Fibroblast of peridontal ligament (primary cell): Measurements from ENCODE around the gene BTK.

Source experiments
- DNase-seq: peaks from one replicate; pipeline ENCODE4 v3.0.0-alpha.2; 2010; ENCODE audit errors: extremely low read depth

BTK gene

DNA sequence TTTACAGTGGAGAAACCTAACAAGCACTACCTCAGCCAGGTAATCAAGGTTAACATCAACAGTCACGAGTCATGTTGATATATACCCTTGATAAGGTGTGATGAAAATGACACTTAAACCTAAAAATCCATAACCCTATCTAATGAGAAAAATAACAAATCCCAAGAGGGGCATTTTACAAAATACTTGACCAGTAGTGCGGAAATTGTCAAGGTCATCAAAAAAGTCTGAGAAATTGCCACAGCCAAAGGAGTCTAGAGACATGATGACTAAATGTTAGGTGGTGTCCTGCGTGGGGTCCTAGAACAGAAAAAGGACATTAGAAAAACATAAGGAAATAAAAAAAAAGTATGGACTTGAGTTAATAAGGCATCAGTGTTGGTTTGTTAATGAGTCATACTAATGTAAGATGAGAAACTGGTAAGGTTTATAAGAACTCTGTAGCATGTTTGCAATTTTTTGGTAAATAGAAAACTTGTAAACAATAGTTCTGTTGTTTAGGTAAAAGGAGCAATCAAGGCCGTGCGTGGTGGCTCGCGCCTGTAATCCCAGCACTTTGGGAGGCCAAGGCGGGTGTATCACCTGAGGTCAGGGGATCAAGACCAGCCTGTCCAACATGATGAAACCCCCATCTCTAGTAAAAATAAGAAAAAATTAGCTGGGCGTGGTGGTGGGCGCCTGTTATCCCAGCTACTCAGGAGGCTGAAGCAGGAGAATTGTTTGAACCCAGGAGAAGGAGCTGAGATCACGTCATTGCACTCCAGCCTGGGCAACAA lies 7.7 kb upstream of the BTK start:
- no peak for DNase-seq

DNA sequence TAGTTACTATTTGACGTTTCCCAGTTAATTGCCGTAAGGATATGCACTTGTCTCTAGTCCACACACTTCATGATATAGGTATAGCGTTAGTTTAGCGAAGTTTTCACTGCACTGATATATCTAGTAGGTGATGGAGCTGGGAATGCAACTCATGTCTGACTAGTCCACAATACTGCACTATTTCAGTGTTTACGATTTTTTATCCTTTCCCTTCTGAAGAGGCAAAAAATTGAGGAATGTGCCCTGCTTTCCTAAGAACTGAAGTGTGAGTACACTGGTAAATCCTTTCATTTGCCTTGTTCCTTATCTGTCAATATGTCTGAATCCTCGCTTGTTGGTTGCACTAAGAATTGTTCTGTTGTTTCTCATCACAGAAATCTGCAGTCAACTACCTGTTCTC lies 5.8 kb upstream of the BTK start:
- no peak for DNase-seq

DNA sequence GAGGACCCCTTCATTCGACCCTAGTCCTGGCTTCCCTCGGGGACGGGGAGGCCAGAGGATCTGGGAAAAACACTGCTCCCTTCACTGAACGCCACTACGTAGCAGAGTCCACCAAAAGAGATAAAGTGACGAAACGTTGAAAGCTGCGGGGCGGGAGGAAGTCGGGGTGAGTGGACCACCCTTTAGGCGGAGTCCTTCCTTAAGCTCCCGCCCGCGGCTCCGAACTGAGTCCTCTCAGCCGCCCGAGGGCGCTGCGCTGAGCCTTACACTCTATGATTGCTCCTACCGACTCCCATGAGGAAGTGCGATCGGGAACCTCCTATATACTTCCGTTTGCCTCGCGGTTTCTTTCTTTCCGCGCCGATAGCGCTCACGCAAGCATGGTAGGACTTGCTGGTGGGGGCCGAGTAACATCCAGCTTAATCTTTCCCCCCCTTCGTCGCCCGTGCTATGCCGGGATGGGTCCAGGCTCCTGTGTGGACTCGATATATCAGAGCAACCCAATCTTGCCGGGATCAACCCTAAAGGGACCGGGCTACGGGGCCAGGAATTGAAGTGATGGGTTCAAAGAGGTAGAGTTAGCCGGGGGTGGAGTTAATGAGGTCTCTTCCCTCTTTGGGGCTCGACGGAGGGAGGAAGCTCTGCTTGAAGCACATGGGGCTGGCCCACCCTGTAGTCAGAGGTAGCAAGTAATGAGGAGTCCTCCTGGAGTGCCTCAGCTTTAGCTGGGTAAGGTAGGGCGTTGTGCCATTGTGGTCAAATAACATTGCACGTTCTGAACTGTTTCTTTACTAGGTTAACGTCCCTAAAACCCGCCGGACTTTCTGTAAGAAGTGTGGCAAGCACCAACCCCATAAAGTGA lies 4.9 kb upstream of the BTK start, which contains the start of gene RPL36A:
Gene RPL36A, plus strand, starts transcription at position 348 of the 862 bp plus-strand sequence. Its CDS starts 33 bp downstream, at position 381.
- DNase-seq = peak; percentile 89

DNA sequence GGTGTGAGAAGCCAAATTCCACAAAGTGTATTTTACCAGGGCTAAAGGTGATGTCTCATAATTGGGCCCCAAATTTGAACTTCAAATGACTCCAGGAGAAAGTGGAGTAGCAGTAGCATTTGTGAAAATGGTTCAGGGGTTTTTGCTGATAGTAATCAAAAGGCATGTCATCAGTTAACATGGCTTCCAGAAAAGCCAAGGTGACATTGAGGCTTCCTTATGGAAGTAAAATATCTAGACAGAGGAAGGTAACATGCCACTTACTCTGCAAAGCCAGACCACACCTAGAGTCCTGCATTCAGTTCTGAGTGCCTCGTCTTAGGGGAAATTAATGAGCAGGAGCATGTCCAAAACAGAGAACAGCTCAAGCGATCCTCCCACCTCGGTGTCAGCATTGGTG lies 2.6 kb upstream of the BTK start:
- DNase-seq = no peak

DNA sequence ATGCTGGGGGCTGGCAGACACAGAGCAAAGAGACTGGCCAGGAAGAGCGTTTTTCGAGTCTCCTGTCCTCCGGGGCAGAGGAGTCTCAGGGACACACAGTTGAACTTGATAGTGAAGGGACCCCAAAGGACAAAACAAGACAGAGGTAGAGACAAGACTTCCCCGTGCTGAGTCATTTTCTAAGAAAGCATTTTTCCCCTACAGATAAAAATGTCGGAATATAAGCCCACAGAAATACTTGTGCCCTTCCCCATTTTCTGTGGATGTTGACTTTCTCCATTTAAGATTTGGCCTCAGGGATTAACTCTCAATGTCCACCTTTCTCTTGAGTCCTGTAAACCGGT lies 523 bp upstream of the BTK start:
- DNase-seq = no peak

DNA sequence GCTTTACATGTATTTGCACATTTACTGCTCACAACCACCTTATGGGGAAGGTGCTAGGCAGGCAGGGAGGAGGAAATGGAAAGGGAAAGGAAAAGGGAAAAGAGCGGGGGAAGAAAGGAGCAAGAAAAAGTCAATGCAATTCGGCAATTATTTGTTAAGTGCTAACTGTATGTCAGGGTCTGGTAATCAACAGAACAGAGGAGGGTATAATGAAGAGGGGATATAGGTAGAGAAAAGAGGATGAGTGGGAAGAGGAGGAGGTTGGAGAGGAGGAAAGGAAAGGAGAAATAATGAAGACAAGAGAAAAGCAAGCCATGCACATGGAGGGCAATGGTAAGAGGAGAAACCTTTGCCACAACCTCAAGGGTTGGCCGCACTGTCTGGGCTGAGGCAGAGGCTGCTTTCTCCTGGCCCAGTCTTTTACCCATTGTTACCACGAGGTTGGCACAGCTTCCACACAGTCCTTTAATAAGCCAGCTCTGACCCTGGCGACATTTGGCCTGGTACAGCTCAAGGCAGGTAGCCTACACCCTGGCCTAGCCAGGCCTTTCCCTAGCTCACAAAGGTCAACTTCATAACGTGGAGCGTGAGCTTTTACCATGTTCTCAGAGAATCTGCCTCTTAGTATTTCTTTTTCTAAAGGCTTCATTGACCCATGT lies 836 bp downstream of the BTK start:
- DNase-seq = no peak

DNA sequence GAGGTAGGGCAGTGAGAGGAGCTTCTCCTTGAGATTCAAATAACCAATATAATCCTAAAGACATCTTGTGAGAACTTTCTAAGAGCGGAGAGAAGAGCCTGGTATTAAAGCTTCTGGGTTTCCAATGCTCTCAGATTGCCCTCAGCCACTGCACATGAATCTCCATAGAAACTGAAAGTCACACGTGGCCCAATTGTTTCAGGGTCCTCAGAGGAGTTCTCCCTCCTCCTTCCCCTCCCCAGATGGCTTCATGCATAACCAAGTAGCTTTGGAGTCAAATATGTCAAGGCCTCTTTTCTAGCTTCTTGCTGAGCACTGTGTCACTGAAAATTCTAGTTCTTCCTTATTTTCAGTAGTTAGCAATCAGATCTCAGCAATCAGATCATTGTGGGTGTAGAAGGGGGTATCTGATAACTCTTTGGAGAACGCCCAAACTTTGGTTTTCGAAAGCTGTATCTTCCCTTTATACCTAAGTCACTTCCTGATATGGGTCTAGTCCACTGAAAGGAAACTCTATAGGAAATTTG lies 2.2 kb downstream of the BTK start:
- DNase-seq = no peak

DNA sequence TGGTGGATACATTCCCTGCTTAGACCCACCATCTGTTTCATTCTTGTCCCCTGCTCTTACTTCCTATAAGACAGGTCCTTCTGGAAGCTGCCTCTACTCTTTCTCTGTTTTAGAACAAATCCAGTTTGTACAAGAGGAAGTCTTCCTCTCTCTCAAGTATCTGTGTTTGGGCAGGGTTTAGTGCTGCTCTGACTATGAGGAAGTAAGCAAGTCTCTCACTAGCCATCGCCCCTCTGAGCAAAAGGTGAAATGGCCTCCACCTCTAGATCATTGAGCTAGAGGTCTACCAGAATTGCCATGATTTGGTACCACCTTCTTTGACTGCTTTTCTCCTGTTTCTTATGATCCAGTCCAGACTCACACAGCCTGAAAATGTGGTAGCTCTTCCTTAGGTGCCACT lies 8.4 kb downstream of the BTK start:
- DNase-seq = no peak

DNA sequence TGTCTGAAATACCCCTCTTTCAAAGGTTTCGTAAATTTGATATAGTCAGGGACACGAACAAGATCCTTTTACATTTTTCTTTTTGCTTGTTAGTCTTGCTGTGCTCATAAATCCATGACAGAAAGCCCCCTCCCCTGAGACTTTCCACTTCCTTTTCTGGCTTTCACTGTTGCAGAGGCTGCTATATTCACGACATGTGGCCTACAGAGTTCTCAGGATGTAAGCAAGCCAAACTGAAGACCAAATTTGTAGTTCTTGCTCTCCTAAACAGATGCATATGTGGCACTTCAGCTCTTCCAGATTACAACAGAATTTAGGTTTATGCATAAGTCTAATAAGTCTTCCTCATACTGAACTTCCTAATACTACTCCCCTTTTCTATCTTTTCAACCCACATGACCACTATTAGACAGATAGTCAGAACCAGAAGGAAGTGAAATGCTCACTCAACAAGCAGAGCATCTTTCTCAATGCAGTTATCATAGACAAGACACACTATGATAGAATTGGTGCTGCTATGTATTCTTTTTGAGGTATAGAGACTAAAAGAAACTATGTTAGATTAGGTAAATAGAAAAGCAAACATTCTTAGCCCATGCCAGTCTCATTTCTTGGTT lies 15.0 kb downstream of the BTK start:
- DNase-seq = no peak

DNA sequence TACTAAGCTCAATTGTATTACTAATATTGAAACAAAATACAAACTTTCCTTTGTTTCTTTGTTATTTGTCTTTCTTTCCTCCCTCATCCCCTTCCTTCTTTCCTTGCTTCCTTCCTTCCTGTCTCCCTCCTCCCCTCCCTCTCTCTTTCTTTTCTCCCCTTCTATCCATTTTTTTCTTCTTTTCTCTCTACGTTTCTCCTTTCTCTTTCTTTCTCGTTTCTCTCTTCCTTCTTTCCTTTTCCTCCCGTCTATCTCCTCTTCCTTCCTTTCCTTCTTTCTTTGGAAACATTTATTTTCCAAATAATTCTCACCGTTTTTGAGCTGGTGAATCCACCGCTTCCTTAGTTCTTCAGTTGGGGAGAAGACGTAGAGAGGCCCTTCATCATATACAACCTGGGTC lies 16.3 kb downstream of the BTK start:
- no peak for DNase-seq

DNA sequence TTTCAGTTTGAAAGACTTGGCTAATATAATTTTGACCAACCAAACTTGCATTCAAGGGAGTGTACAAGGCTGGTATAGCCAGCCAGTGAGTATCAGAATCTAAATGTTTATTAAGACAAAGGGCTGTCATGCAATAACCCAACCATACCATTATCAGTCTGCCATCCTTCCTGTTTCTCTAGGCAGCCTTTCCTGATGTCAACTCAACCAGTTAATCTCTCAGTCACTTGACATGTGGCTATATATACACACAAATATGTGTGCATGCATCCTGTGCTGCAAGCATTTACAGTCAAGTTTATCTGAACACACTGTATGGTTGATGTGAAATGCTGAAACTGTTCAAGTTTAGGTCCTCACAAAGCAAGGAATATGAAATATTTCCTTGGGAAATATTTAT lies 17.2 kb downstream of the BTK start:
- DNase-seq = no peak

DNA sequence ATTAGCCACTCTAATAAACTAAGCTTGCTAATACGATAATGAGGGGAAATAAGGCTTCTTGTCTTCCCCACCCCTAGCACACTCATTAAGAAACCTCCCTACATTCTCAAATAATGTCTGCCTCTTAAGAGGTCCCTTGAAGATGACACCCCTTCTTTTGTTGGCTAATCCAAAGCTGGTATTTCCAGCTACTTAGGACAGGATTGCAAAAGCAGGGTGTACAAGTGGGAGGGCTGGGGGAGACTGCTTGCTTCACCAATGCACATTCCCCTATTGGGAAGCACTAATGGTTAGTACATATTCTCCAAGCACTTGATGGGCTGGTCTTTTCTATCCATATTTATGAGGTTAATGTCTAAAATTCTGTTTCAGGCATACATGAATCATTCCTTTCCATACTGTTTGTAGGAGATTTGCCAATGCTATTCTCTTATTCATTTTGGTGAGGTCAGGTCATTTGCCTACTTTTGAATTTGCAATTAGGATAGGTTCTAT lies 20.6 kb downstream of the BTK start:
- no peak for DNase-seq

DNA sequence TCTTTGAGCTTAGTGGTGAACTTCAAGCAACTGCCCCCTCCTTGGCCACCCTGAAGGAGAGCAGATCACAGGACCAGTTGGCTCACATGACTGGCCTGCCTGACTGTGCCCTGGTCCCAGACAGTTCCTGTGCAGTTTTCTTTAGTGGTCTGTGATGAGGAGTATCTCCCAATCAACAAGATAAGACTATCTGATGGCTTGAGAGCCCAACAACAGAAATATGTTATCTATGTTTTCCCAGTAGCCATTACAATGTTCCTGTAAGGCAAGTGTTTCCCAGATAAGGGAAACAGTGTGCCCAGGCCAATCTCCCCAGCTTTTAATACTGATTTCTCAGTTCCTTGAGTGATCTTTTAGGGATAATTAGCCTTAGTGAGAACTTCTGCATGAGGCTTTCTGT lies 23.2 kb downstream of the BTK start:
- DNase-seq = no peak

DNA sequence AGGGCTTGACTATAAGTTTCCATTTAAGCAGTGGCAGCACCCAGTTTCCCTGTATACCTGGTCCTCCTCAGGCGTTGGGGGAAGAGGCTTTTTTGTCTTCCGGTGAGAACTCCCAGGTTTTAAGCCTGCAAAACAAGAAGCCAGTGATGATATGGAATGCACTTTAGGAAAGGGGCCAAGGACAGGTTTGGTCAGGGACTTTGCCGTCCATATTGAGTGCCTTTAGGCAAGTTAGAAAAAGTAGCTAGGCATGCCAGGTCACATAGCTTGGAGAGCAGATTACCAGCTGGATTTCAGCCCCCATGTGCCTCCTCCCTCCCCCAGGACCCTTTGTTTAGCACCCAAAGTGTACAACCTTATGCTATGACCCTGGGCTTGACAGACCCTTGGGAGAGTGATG lies 23.9 kb downstream of the BTK start:
- no peak for DNase-seq

DNA sequence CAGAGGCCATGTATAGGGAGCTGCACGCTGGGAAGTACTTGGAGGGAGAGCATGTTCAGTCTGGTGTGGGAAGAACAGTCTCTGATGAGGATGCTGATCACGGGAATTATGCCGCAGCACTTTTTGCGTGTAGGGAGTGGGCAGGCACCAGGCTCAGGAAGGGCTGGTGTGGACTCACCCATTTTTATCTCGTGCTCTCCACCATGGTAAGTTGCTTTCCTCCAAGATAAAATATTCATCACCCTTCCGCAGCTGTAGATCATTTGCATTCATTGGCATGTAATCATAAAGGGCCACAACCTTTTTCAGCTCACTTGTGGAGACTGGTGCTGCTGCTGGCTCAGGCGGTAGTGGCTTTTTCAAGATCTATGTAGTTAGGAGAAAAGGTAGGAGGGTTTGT lies 25.6 kb downstream of the BTK start:
- no peak for DNase-seq

DNA sequence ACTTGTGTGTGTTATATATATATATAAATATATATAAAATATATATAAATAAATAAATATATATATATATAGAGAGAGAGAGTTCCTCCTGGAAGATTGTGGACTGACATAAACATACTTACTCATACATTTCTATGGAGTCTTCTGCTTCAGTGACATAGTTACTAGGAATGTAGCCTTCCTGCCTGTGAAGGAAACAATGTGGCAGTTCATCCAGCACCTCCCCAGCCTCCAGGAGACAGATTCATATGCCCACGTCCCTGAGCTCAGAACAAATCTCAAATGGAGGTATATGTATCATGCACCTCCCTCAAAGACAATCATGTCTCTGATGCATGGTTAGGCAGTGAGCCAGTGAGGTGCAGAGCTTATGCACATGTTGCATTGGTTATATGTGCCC lies 26.0 kb downstream of the BTK start:
- DNase-seq = no peak

DNA sequence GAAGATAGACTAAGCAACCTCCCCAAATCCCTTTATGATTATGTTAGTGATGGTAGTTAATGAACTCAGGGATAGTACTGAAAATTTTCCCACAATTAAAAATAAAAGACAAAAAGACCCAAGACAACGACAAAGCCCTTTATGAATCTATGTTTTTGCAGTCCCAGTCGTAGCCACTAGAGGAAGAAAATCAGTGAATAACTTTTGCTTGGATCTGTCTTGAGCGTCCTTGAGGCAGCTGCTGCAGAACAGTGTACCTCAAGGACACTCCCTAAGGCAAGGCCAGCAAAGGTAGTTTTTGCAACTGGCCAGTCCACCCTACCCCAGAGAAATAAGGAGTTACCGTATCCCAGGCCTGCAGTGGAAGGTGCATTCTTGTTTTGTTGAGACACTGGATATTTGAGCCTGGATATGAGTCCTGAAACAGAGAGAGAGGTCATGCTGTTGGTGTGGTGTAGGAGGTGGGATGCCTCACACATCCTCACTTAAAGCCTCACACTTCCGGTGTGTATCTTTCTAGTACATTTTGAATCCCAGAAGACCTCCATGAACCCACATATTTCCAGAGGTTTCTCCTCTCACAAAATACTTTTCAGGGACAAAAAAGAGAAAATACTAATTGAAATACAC lies 28.7 kb downstream of the BTK start:
- peak; percentile 5 for DNase-seq

DNA sequence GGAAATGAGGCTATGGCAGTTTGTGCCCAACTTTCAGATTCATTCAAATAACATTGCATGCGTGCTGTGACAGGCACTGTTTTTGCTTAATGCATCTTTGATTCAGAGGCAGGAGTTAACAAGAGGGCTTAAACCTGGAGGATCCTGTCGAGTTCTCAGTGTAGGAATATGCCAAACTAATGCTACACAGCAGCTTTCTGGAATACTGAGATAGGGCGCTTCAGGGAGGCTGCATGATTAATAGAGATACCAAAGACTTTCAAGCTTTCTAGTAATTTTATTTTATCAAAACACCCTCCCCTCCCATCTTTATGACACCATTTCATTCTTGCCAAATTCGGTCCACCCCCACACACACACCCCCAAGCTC lies 36.8 kb downstream of the BTK start:
- DNase-seq = no peak

DNA sequence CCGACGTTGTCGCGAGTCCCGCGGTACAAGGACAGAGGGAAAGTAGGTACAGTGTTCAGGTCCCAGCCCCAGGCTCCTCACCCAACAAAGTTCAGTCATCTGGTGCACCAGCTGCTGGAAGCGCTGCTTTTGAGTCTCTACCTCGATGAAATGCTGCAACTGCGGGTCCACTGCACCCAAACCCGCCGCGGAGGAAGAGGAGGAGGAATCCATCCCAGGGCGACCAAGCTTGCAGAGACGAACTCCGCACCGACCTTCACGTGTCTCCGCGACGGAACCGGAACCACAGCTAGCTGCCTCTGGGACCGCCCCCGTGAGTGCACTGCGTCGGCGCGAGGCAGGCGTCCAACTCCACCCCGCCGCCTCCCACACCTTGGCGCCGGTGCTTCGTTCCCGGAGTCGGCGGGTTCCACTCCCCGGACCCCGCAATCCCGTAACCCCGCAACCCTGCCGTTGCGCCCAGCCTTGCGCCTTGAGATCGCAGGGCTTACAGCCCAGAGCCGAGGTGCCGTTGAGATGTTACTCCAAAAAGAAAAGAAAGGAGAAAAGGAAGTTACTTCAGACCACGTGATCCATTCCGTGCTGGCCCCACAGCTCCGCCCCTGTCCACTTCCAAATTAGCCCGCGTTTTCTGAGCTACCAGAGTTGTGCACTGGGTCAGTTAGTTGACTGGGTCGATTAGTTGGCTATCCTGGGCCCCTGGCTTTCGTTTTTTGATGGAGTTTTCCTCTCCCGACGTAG lies 37.4 kb downstream of the BTK start, which contains the start of gene TIMM8A:
Gene TIMM8A, minus strand, starts transcription at position 291 of the 741 bp plus-strand sequence. Its CDS starts 78 bp downstream, at position 213.
- DNase-seq = peak; percentile 60

DNA sequence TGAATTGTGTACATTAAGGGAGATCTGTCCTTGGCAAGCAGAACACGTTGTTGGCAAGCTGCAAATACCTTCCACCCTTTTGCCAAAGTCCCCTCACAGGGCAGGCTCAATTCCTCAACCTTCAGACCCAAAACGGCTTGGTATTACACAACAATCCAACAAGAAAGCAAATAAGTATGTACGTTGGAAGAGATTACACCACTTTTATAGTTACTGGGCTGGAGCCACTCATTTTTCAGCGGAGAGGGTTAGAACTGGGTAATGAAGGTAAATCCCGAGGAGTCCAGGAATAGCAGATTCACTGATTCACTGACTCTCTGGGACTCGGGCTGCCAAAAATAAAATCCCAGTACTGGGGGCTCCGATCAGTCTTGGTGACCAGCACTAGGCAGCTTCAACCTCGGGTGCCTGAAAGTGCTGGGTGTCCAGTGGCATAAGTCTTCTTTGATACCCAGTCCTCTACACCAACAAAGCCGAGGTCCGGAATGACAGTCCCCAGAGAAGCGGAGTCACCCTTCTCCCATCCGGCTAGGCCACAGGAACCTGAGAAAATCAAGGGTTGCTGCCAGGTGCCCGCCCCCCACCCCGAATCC lies 38.0 kb downstream of the BTK start:
- peak; percentile 24 for DNase-seq
